Activated CD4-positive, alpha-beta T cell treated with anti-CD3 and anti-CD28 coated beads, Interleukin-2, amount 10 ng/mL, durations not matched to agents 24 days and 14 days (primary cell): ENCODE data around the gene RAB9B. TPM values are rescaled to one million over a fixed set of nuclear protein-coding genes. Genes with fewer than 3 reads are reported as not detected.
A peak's percentile ranks its signal among the peaks of the same experiment; 100 is the strongest.

Experiments used
- DNase-seq: peaks from one replicate; pipeline ENCODE4 v3.0.0; 2022
- H3K27ac Mint-ChIP-seq: one replicate; pipeline ENCODE4 v1.8.0; 2022; ENCODE audit warnings: mild to moderate bottlenecking, mixed read lengths
- H3K27me3 Mint-ChIP-seq: one replicate; pipeline ENCODE4 v1.8.0; 2022; ENCODE audit warnings: mixed read lengths
- H3K36me3 Mint-ChIP-seq: one replicate; pipeline ENCODE4 v1.8.0; 2022; ENCODE audit warnings: low read depth, mild to moderate bottlenecking, mixed read lengths
- H3K4me1 Mint-ChIP-seq: one replicate; pipeline ENCODE4 v1.8.0; 2021; ENCODE audit warnings: mixed read lengths
- H3K4me3 Mint-ChIP-seq: one replicate; pipeline ENCODE4 v1.8.0; 2022; ENCODE audit warnings: mild to moderate bottlenecking, moderate library complexity, mixed read lengths
- H3K9me3 Mint-ChIP-seq: one replicate; pipeline ENCODE4 v1.8.0; 2021; ENCODE audit warnings: mixed read lengths
- intact Hi-C: fragments of 100-400 bp; cut with micrococcal nuclease; formaldehyde crosslinking; loops from one replicate; pipeline ENCODE4 v1.15.1; 2023
- total RNA-seq: library from RNA; stranded (reverse); gene quantifications from 2 replicates; pipeline ENCODE4 v1.2.3, GENCODE V29; 2022

The RAB9B gene
- 0.17 and 0.35 TPM in 2 replicates for total RNA-seq

GRCh38 chrX:103831803-103832544 is at the start of gene RAB9B:
TSS of gene RAB9B (minus strand) at chrX:103832257. CDS start at chrX:103825784, 6,473 bp downstream.
- intact Hi-C loops, result loop anchor here (5.0 kb wide), 1 partner anchor 145 kb away; the partner anchor contains the start of gene MORF4L2
- Mint-ChIP-seq H3K36me3 (no peaks in the 10 kb centered on the region), H3K9me3 (no peaks in the 10 kb centered on the region), H3K27me3 (peaks cover 15% of the 10 kb centered on the region), H3K27ac (peak within 1 kb of the TSS; percentile 65), H3K4me1 (peaks cover 4% of the 10 kb centered on the region), H3K4me3 (peak within 1 kb of the TSS; percentile 83)
- DNase-seq, result peak; percentile 83

GRCh38 chrX:103879339-103879738 is 47.3 kb upstream of the RAB9B start:
- intact Hi-C loops, result no loop called here
- H3K9me3 Mint-ChIP-seq, result peaks cover 5% of the 10 kb centered on the region

GRCh38 chrX:103878466-103879122 is 46.5 kb upstream of the RAB9B start:
- Mint-ChIP-seq H3K9me3 (peaks cover 5% of the 10 kb centered on the region), H3K27me3 (no peaks in the 10 kb centered on the region), H3K4me1 (no peaks in the 10 kb centered on the region), H3K27ac (no peak overlapping the region), H3K36me3 (no peaks in the 10 kb centered on the region), H3K4me3 (no peak overlapping the region)
- intact Hi-C loops, result no loop called here
- DNase-seq, result no peak

More at GRCh38 chrX:103879339-103879738, 47.3 kb upstream of the RAB9B start:
- DNase-seq, result no peak
- Mint-ChIP-seq H3K27me3 (no peaks in the 10 kb centered on the region), H3K4me3 (no peak overlapping the region), H3K4me1 (no peaks in the 10 kb centered on the region), H3K27ac (no peak overlapping the region), H3K36me3 (no peaks in the 10 kb centered on the region)

GRCh38 chrX:103877571-103877970 is 45.5 kb upstream of the RAB9B start:
- no peaks in the 10 kb centered on the region for H3K4me1 Mint-ChIP-seq
- H3K27me3 Mint-ChIP-seq, result no peaks in the 10 kb centered on the region
- peaks cover 5% of the 10 kb centered on the region for H3K9me3 Mint-ChIP-seq
- no peak overlapping the region for H3K4me3 Mint-ChIP-seq
- H3K27ac Mint-ChIP-seq, result no peak overlapping the region
- intact Hi-C loops, result no loop called here
- no peak for DNase-seq
- H3K36me3 Mint-ChIP-seq, result no peaks in the 10 kb centered on the region

- intact Hi-C loops, result no loop called here
- no peaks in the 10 kb centered on the region for H3K9me3 Mint-ChIP-seq
- H3K36me3 Mint-ChIP-seq, result no peaks in the 10 kb centered on the region
Observed at GRCh38 chrX:103864886-103865534, 33.0 kb upstream of the RAB9B start.

GRCh38 chrX:103864149-103864548 is 32.1 kb upstream of the RAB9B start:
- no peaks in the 10 kb centered on the region for H3K36me3 Mint-ChIP-seq
- no peak overlapping the region for H3K27ac Mint-ChIP-seq
- no peak for DNase-seq
- no peaks in the 10 kb centered on the region for H3K9me3 Mint-ChIP-seq
- intact Hi-C loops, result no loop called here
- H3K4me3 Mint-ChIP-seq, result no peak overlapping the region
- H3K27me3 Mint-ChIP-seq, result no peaks in the 10 kb centered on the region
- H3K4me1 Mint-ChIP-seq, result no peaks in the 10 kb centered on the region

More at GRCh38 chrX:103864886-103865534, 33.0 kb upstream of the RAB9B start:
- H3K4me1 Mint-ChIP-seq, result no peaks in the 10 kb centered on the region
- H3K27me3 Mint-ChIP-seq, result no peaks in the 10 kb centered on the region
- DNase-seq, result no peak
- H3K27ac Mint-ChIP-seq, result no peak overlapping the region
- no peak overlapping the region for H3K4me3 Mint-ChIP-seq

GRCh38 chrX:103861200-103861599 is 29.1 kb upstream of the RAB9B start:
- Mint-ChIP-seq H3K4me1 (no peaks in the 10 kb centered on the region), H3K27me3 (no peaks in the 10 kb centered on the region)
- intact Hi-C loops, result no loop called here

GRCh38 chrX:103849558-103849957 is 17.5 kb upstream of the RAB9B start:
- Mint-ChIP-seq H3K4me3 (no peak overlapping the region), H3K27ac (no peak overlapping the region), H3K9me3 (no peaks in the 10 kb centered on the region), H3K4me1 (peaks cover 2% of the 10 kb centered on the region), H3K27me3 (no peaks in the 10 kb centered on the region), H3K36me3 (no peaks in the 10 kb centered on the region)
- DNase-seq, result no peak
- intact Hi-C loops, result loop anchor here (5.0 kb wide), 2 partner anchors 83 to 263 kb away; partner anchors contain the start of gene ZCCHC18

More at GRCh38 chrX:103861200-103861599, 29.1 kb upstream of the RAB9B start:
- Mint-ChIP-seq H3K36me3 (no peaks in the 10 kb centered on the region), H3K4me3 (no peak overlapping the region), H3K9me3 (no peaks in the 10 kb centered on the region), H3K27ac (no peak overlapping the region)
- DNase-seq, result no peak

- Mint-ChIP-seq H3K9me3 (no peaks in the 10 kb centered on the region), H3K4me3 (no peak overlapping the region), H3K36me3 (no peaks in the 10 kb centered on the region), H3K4me1 (peaks cover 2% of the 10 kb centered on the region), H3K27me3 (no peaks in the 10 kb centered on the region), H3K27ac (no peak overlapping the region)
- intact Hi-C loops, result loop anchor here (5.0 kb wide), 2 partner anchors 85 to 265 kb away; partner anchors contain the start of gene ZCCHC18
- DNase-seq, result no peak
Observed at GRCh38 chrX:103847174-103847870, 15.3 kb upstream of the RAB9B start.

GRCh38 chrX:103846386-103846785 is 14.3 kb upstream of the RAB9B start:
- intact Hi-C loops, result loop anchor here (5.0 kb wide), 2 partner anchors 86 to 266 kb away; partner anchors contain the start of gene ZCCHC18
- Mint-ChIP-seq H3K9me3 (no peaks in the 10 kb centered on the region), H3K27ac (no peak overlapping the region), H3K4me1 (peaks cover 2% of the 10 kb centered on the region), H3K36me3 (no peaks in the 10 kb centered on the region), H3K27me3 (no peaks in the 10 kb centered on the region), H3K4me3 (no peak overlapping the region)
- DNase-seq, result no peak

- Mint-ChIP-seq H3K36me3 (no peaks in the 10 kb centered on the region), H3K9me3 (no peaks in the 10 kb centered on the region), H3K4me3 (no peak overlapping the region), H3K27ac (no peak overlapping the region), H3K27me3 (no peaks in the 10 kb centered on the region), H3K4me1 (peaks cover 2% of the 10 kb centered on the region)
- peak; percentile 82 for DNase-seq
- intact Hi-C loops, result loop anchor here (1.0 to 5.0 kb wide), 3 partner anchors 87 to 267 kb away; partner anchors contain the start of gene ZCCHC18
Observed at GRCh38 chrX:103845165-103845653, 13.2 kb upstream of the RAB9B start.

- H3K9me3 Mint-ChIP-seq, result peaks cover 4% of the 10 kb centered on the region
- no peak overlapping the region for H3K27ac Mint-ChIP-seq
- H3K27me3 Mint-ChIP-seq, result peaks cover 2% of the 10 kb centered on the region
- no peak overlapping the region for H3K4me3 Mint-ChIP-seq
- peaks cover 4% of the 10 kb centered on the region for H3K4me1 Mint-ChIP-seq
- intact Hi-C loops, result no loop called here
- no peak for DNase-seq
- no peaks in the 10 kb centered on the region for H3K36me3 Mint-ChIP-seq
Observed at GRCh38 chrX:103839404-103839803, 7.3 kb upstream of the RAB9B start.

- H3K27ac Mint-ChIP-seq, result peak overlapping the region; percentile 29
Observed at GRCh38 chrX:103831342-103831802, 685 bp downstream of the RAB9B start.

More at GRCh38 chrX:103831342-103831802, 685 bp downstream of the RAB9B start:
- Mint-ChIP-seq H3K27me3 (peaks cover 15% of the 10 kb centered on the region), H3K4me1 (peaks cover 4% of the 10 kb centered on the region), H3K9me3 (no peaks in the 10 kb centered on the region), H3K4me3 (peak overlapping the region; percentile 79), H3K36me3 (no peaks in the 10 kb centered on the region)
- intact Hi-C loops, result loop anchor here (5.0 kb wide), 1 partner anchor 144 kb away; the partner anchor contains the start of gene MORF4L2
- DNase-seq, result no peak
